Lower leg skin (tissue), 3 donors: ENCODE data around the gene LRAT.

ENCODE experiments used
- CTCF ChIP-seq, 3 donors: fragments of 450-650 bp; IDR thresholded peaks; one replicate each; pipeline ENCODE4 v1.5.1; 2016; ENCODE audit warnings: antibody characterized with exemption in 3 of 3, mild to moderate bottlenecking in 3 of 3, moderate library complexity in 2 of 3
- POLR2A ChIP-seq, 2 donors: fragments of 450-650 bp; IDR thresholded peaks; one replicate each; pipeline ENCODE4 v1.6.1; 2016 to 2017; ENCODE audit warnings: antibody characterized with exemption in 2 of 2, mild to moderate bottlenecking in 1 of 2, moderate library complexity in 1 of 2

- TF ChIP-seq POLR2A (IDR thresholded peaks at IDR 0.05) (no peak), CTCF (IDR thresholded peaks at IDR 0.05) (no peak)
These were observed 634 bp downstream of the LRAT start for GRCh38 chr4:154744341-154744926.
